ENCODE measurements around the gene PCDH9. TPM values are rescaled to one million over a fixed set of nuclear protein-coding genes. Genes with fewer than 3 reads are reported as not detected.

PCDH9 gene
- polyA plus RNA-seq, 3 donors, result 0.03 TPM; not detected in 1

DNA sequence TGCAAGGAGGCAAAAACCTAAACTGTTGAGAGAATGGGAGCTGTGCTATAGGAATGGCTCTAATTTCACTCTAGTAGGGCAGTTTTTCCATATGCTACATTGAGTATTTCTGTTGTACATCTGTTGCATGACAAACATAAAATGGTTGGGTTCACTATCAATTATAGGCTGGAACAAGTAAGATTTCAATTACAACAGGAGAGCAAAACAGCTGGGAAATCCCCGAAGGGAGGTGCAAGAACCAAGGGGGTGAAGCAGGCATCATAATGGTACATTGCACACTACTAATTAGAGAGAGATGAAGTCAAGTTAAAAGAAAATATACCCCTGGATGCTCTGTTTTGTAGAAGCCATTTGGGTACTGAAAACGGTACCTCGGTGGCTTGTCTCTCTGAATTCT, 389.5 kb downstream of the PCDH9 start:
- Histone ChIP-seq H4K20me1 (ENCODE audit: insufficient read depth, low read length) (no peaks in the 10 kb centered on the region), H3K4me1 (ENCODE audit: control insufficient read depth in 1 of 2, insufficient read depth in 2 of 2, low read length in 2 of 2) (no peaks in the 10 kb centered on the region), H3K4me2 (replicated peaks; ENCODE audit: extremely low read depth, low read length, poor library complexity, severe bottlenecking) (no peak overlapping the region), H3K9ac (ENCODE audit: insufficient read depth, low read length, poor library complexity, severe bottlenecking) (no peak overlapping the region), H3K79me2 (ENCODE audit: insufficient read depth, low read length) (no peaks in the 10 kb centered on the region), H3K36me3 (replicated peaks in 1 of 2; ENCODE audit: control insufficient read depth in 1 of 2, insufficient read depth in 2 of 2, low read length in 2 of 2) (no peaks in the 10 kb centered on the region), H3K27me3 (ENCODE audit: control insufficient read depth in 2 of 2, insufficient read depth in 2 of 2, low read length in 2 of 2) (no peaks in the 10 kb centered on the region), H2AFZ (ENCODE audit: insufficient read depth, low read depth, low read length, poor library complexity, severe bottlenecking) (no peak overlapping the region), H3K4me3 (replicated peaks in 1 of 3; ENCODE audit: low read depth in 2 of 3, low read length in 3 of 3) (no peak overlapping the region), H3K9me3 (replicated peaks in 1 of 2; ENCODE audit: control insufficient read depth in 1 of 2, insufficient read depth in 1 of 2, low read length in 2 of 2) (peaks cover 0 to 9% of the 10 kb centered on the region in 2 donors), H3K27ac (ENCODE audit: low read depth in 1 of 2, low read length in 2 of 2) (no peak overlapping the region)
- no peaks in the 10 kb centered on the region for H3K36me3 Mint-ChIP-seq
- H3K27me3 Mint-ChIP-seq (ENCODE audit: low read depth in 3 of 3), result no peaks in the 10 kb centered on the region
- TF ChIP-seq, protein P1, sequence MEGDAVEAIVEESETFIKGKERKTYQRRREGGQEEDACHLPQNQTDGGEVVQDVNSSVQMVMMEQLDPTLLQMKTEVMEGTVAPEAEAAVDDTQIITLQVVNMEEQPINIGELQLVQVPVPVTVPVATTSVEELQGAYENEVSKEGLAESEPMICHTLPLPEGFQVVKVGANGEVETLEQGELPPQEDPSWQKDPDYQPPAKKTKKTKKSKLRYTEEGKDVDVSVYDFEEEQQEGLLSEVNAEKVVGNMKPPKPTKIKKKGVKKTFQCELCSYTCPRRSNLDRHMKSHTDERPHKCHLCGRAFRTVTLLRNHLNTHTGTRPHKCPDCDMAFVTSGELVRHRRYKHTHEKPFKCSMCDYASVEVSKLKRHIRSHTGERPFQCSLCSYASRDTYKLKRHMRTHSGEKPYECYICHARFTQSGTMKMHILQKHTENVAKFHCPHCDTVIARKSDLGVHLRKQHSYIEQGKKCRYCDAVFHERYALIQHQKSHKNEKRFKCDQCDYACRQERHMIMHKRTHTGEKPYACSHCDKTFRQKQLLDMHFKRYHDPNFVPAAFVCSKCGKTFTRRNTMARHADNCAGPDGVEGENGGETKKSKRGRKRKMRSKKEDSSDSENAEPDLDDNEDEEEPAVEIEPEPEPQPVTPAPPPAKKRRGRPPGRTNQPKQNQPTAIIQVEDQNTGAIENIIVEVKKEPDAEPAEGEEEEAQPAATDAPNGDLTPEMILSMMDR (IDR thresholded peaks at IDR 0.05), result no peak
- DNase-seq, result no peak
- peaks cover 0 to 11% (median 5%) of the 10 kb centered on the region in 7 donors for H3K9me3 Mint-ChIP-seq
- H3K4me3 Mint-ChIP-seq, result no peak overlapping the region
- H3K4me1 Mint-ChIP-seq, result no peaks in the 10 kb centered on the region
- no CpG with 5 or more reads among the region's 3 CpGs for whole genome bisulfite sequencing (ENCODE audit: insufficient coverage)
- no peak overlapping the region for H3K27ac Mint-ChIP-seq
- intact Hi-C loops (cut with micrococcal nuclease), result no loop called here

DNA sequence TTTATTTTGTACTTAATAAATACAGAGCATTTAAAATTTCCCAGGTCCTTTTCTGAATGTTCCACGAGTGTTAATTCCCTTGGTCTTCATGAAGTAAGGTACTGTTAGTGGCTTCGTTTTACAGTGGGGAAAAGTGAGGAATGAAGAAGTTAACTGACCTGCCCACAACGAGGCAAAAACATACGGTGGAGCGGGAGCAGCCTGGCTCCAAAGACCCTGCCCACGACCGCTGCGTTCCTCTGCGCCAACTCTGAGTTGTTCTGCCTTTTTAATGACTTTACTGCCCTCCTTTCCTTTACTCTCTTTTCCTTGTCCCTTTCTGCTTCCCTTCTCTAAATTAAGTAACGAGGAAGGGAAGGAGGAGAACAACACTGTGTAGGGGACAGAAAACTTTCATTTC, 392.9 kb downstream of the PCDH9 start:
- Histone ChIP-seq H3K4me1 (ENCODE audit: control insufficient read depth in 1 of 2, insufficient read depth in 2 of 2, low read length in 2 of 2) (no peaks in the 10 kb centered on the region), H3K4me2 (replicated peaks; ENCODE audit: extremely low read depth, low read length, poor library complexity, severe bottlenecking) (no peak overlapping the region), H3K36me3 (replicated peaks in 1 of 2; ENCODE audit: control insufficient read depth in 1 of 2, insufficient read depth in 2 of 2, low read length in 2 of 2) (no peaks in the 10 kb centered on the region), H3K27me3 (ENCODE audit: control insufficient read depth in 2 of 2, insufficient read depth in 2 of 2, low read length in 2 of 2) (no peaks in the 10 kb centered on the region), H3K27ac (ENCODE audit: low read depth in 1 of 2, low read length in 2 of 2) (no peak overlapping the region), H3K79me2 (ENCODE audit: insufficient read depth, low read length) (no peaks in the 10 kb centered on the region), H3K4me3 (replicated peaks in 1 of 3; ENCODE audit: low read depth in 2 of 3, low read length in 3 of 3) (no peak overlapping the region), H3K9ac (ENCODE audit: insufficient read depth, low read length, poor library complexity, severe bottlenecking) (no peak overlapping the region), H3K9me3 (replicated peaks in 1 of 2; ENCODE audit: control insufficient read depth in 1 of 2, insufficient read depth in 1 of 2, low read length in 2 of 2) (peaks cover 0 to 7% of the 10 kb centered on the region in 2 donors), H2AFZ (ENCODE audit: insufficient read depth, low read depth, low read length, poor library complexity, severe bottlenecking) (no peak overlapping the region), H4K20me1 (ENCODE audit: insufficient read depth, low read length) (no peaks in the 10 kb centered on the region)
- Mint-ChIP-seq H3K9me3 (peaks cover 0 to 7% (median 2%) of the 10 kb centered on the region in 7 donors), H3K27me3 (ENCODE audit: low read depth in 3 of 3) (no peaks in the 10 kb centered on the region), H3K4me3 (no peak overlapping the region), H3K36me3 (no peaks in the 10 kb centered on the region), H3K4me1 (no peaks in the 10 kb centered on the region), H3K27ac (no peak overlapping the region)
- TF ChIP-seq, protein P1 (IDR thresholded peaks at IDR 0.05), result no peak
- no peak for DNase-seq
- WGBS (ENCODE audit: insufficient coverage), result 89% methylated on average over 3 of the region's 10 CpGs
- intact Hi-C loops (cut with micrococcal nuclease), result no loop called here
